HCT116 (cell line): ENCODE measurements around the gene LPAR1. TPM values are rescaled to one million over a fixed set of nuclear protein-coding genes. Genes with fewer than 3 reads are reported as not detected.

ENCODE experiments used
- ATAC-seq: fragments of 200-7000 bp; cut with Tn5 transposase; 2 replicates; pipeline ENCODE4 v1.9.1; 2020; ENCODE audit warnings: mild to moderate bottlenecking, moderate library complexity
- BruUV-seq: library from RNA; stranded (reverse); fragments of 400-500 nt; replicated peaks from 2 replicates; lab custom pipeline; 2021; lab: Mats Ljungman, UMichigan
- CTCF ChIA-PET: fragments of 300-600 bp; sonication (Branson Sonifier 250); formaldehyde crosslinking; loops from one replicate; lab custom pipeline; 2021; ENCODE audit warnings: antibody characterized with exemption; lab: Charles Lee
- POLR2A ChIA-PET: fragments of 300-600, 350-600 bp; sonication (Branson Sonifier 250); formaldehyde crosslinking; loops from one replicate; lab custom pipeline; 2021; ENCODE audit warnings: antibody characterized with exemption; lab: Charles Lee
- RAD21 ChIA-PET, 2 experiments: fragments of 300-600 bp; sonication (Branson Sonifier 250); formaldehyde crosslinking; loops; one replicate each; lab custom pipeline; 2023; ENCODE audit warnings: low total read pairs in 2 of 2; ENCODE audit not compliant: uncharacterized antibody in 2 of 2, unreplicated experiment in 2 of 2, low non-redundant PET in 1 of 2; lab: Charles Lee
- DNase-seq: peaks from one replicate; pipeline ENCODE4 v3.0.0-alpha.2; 2010; ENCODE audit warnings: low read depth, low spot score
- H2AFZ ChIP-seq: fragments of 200-600 bp; shearing (Covaris generic), sonication (generic); 2 replicates; pipeline ENCODE4 v1.6.1; 2017; ENCODE audit warnings: low read depth, mixed run types, mixed read lengths, antibody characterized with exemption, low read length; ENCODE audit not compliant: poor library complexity, severe bottlenecking
- H3K27ac ChIP-seq: 2 replicates; pipeline ENCODE4 v1.5.1; 2012; ENCODE audit warnings: low read depth, low read length
- H3K27me3 ChIP-seq: fragments of 200-600 bp; sonication (generic); 2 replicates; pipeline ENCODE4 v1.6.1; 2016; ENCODE audit warnings: mixed run types, low read length, mixed read lengths; ENCODE audit not compliant: insufficient read depth
- H3K36me3 ChIP-seq, 2 experiments: fragments of 200-500 bp in 1 of 2; fragments of 200-600 bp in 1 of 2; sonication (Bioruptor generic) in 1 of 2; sonication (generic) in 1 of 2; 2 replicates each; pipeline versions ENCODE4 v1.5.1 to v1.6.1; 2014 to 2016; ENCODE audit warnings: low read length in 2 of 2, inconsistent platforms in 1 of 2, mixed read lengths in 1 of 2, mixed run types in 1 of 2; ENCODE audit not compliant: insufficient read depth in 2 of 2, control insufficient read depth in 1 of 2
- H3K4me1 ChIP-seq, 2 experiments: fragments of 200-600 bp in 1 of 2; sonication (generic) in 1 of 2; 2 replicates each; pipeline versions ENCODE4 v1.5.1 to v1.6.1; 2012 to 2017; ENCODE audit warnings: low read length in 2 of 2, inconsistent platforms in 1 of 2, mild to moderate bottlenecking in 1 of 2, mixed read lengths in 1 of 2, mixed run types in 1 of 2, moderate library complexity in 1 of 2; ENCODE audit not compliant: insufficient read depth in 2 of 2, control insufficient read depth in 1 of 2
- H3K4me2 ChIP-seq: fragments of 200-600 bp; sonication (generic); 2 replicates; pipeline ENCODE4 v1.6.1; 2017; ENCODE audit warnings: mixed run types, low read length, mixed read lengths
- H3K4me3 ChIP-seq, 2 experiments: fragments of 200-600 bp in 1 of 2; sonication (generic) in 1 of 2; replicated peaks in 1 of 2; 2 replicates each; pipeline ENCODE4 v1.5.1; 2011 to 2016; ENCODE audit warnings: low read length in 2 of 2, control low read depth in 1 of 2, low read depth in 1 of 2, mild to moderate bottlenecking in 1 of 2, mixed read lengths in 1 of 2, mixed run types in 1 of 2
- H3K79me2 ChIP-seq: fragments of 200-600 bp; sonication (generic); 2 replicates; pipeline ENCODE4 v1.6.1; 2017; ENCODE audit warnings: mild to moderate bottlenecking, mixed run types, low read length, moderate library complexity, mixed read lengths; ENCODE audit not compliant: insufficient read depth
- H3K9ac ChIP-seq: fragments of 200-600 bp; sonication (generic); 2 replicates; pipeline ENCODE4 v1.6.1; 2016; ENCODE audit warnings: low read length, mixed read lengths
- H3K9me2 ChIP-seq: fragments of 200-600 bp; sonication (generic), shearing (Covaris generic); 2 replicates; pipeline ENCODE4 v1.6.1; 2017; ENCODE audit warnings: mixed run types, mild to moderate bottlenecking, moderate library complexity; ENCODE audit not compliant: insufficient read depth
- H3K9me3 ChIP-seq, 2 experiments: fragments of 200-500 bp in 1 of 2; fragments of 200-600 bp in 1 of 2; sonication (Bioruptor generic) in 1 of 2; sonication (generic) in 1 of 2; 2 replicates each; pipeline ENCODE4 v1.6.1; 2014 to 2017; ENCODE audit warnings: low read length in 2 of 2, mixed read lengths in 2 of 2, inconsistent platforms in 1 of 2, low read depth in 1 of 2, mild to moderate bottlenecking in 1 of 2, mixed run types in 1 of 2, moderate library complexity in 1 of 2; ENCODE audit not compliant: control insufficient read depth in 1 of 2, insufficient read depth in 1 of 2
- H4K20me1 ChIP-seq: fragments of 200-600 bp; sonication (generic), shearing (Covaris generic); 2 replicates; pipeline ENCODE4 v1.6.1; 2017; ENCODE audit warnings: mixed run types, mild to moderate bottlenecking, moderate library complexity; ENCODE audit not compliant: insufficient read depth
- CBX3 ChIP-seq: IDR thresholded peaks from 2 replicates; pipeline ENCODE4 v1.6.1; 2012; ENCODE audit warnings: low read depth
- EGR1 ChIP-seq: IDR thresholded peaks from 2 replicates; pipeline ENCODE4 v1.6.1; 2012; ENCODE audit warnings: low read depth
- EZH2phosphoT487 ChIP-seq: fragments of 200-600 bp; IDR thresholded peaks from 2 replicates; pipeline ENCODE4 v1.6.1; 2018; ENCODE audit warnings: antibody characterized with exemption, borderline replicate concordance
- FOSL1 ChIP-seq: IDR thresholded peaks from 2 replicates; pipeline ENCODE4 v1.6.1; 2012; ENCODE audit warnings: low read depth
- JUND ChIP-seq: IDR thresholded peaks from 2 replicates; pipeline ENCODE4 v1.6.1; 2012
- SRF ChIP-seq: IDR thresholded peaks from 2 replicates; pipeline ENCODE4 v1.6.1; 2012; ENCODE audit warnings: low read depth
- ZNF274 ChIP-seq: fragments of 200-500 bp; sonication (Bioruptor generic); IDR thresholded peaks from 2 replicates; pipeline ENCODE4 v1.6.1; 2014; ENCODE audit warnings: mild to moderate bottlenecking, low read depth, low read length, inconsistent platforms
- intact Hi-C: fragments of 100-400 bp; cut with micrococcal nuclease; formaldehyde crosslinking; loops from 2 replicates; pipeline ENCODE4 v1.10.0; 2022
- total RNA-seq: library from RNA; stranded (reverse); gene quantifications from one replicate; pipeline ENCODE4 v1.2.1, GENCODE V29; 2021; ENCODE audit not compliant: unreplicated experiment
- TF ChIP-seq, protein P1 (sequence below): IDR thresholded peaks from 2 replicates; pipeline ENCODE4 v1.6.1; 2012
- TF ChIP-seq, protein P2 (sequence below): IDR thresholded peaks from 2 replicates; pipeline ENCODE4 v1.6.1; 2012

The LPAR1 gene
- total RNA-seq, 1 experiment from 2014 or later: 7.4 TPM

DNA sequence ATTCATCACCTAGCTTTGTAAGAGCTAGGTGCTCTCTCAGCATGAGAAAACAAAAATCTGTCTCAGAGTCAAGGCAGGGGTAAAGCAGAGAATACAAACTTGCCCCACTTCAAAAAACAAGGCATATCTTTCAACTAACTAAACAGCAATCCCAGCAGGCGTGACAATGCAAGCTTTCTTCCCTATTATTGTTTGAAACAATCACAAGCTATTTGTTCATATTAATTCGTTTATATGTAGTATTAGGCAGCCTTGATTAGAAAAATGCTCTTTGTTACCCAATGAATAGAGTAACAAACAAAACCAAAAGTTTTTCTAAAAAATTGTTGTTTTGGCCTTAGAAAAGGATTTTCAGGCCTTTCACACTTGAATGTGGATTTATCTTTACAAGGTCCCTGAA, 71.1 kb downstream of the LPAR1 start:
- ATAC-seq (no peak), DNase-seq (no peak)
- RAD21 ChIA-PET: no interaction called here
- intact Hi-C loops: no loop called here
- CTCF ChIA-PET: no interaction called here
- H3K4me1 ChIP-seq: peaks cover 3 to 11% of the 10 kb centered on the region in 2 experiments; a peak in 2 of 4 replicates
- TF ChIP-seq JUND: no peak
- TF ChIP-seq FOSL1: no peak
- TF ChIP-seq, protein P1, sequence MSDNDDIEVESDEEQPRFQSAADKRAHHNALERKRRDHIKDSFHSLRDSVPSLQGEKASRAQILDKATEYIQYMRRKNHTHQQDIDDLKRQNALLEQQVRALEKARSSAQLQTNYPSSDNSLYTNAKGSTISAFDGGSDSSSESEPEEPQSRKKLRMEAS: no peak
- TF ChIP-seq, protein P2, sequence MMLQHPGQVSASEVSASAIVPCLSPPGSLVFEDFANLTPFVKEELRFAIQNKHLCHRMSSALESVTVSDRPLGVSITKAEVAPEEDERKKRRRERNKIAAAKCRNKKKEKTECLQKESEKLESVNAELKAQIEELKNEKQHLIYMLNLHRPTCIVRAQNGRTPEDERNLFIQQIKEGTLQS: no peak
- TF ChIP-seq EGR1: no peak
- TF ChIP-seq CBX3: no peak
- no peak for TF ChIP-seq SRF
- no peaks in the 10 kb centered on the region for H3K9me2 ChIP-seq
- no peak overlapping the region for H3K4me3 ChIP-seq
- no peaks in the 10 kb centered on the region for H4K20me1 ChIP-seq
- H2AFZ ChIP-seq: no peak overlapping the region
- H3K4me2 ChIP-seq: no peak overlapping the region
- POLR2A ChIA-PET: no interaction called here
- H3K9ac ChIP-seq: no peak overlapping the region
- BruUV-seq: no TSS peak
- no peak overlapping the region for H3K27ac ChIP-seq
- no peaks in the 10 kb centered on the region for H3K9me3 ChIP-seq
- H3K27me3 ChIP-seq: no peaks in the 10 kb centered on the region
- H3K79me2 ChIP-seq: no peaks in the 10 kb centered on the region
- H3K36me3 ChIP-seq: no peaks in the 10 kb centered on the region

DNA sequence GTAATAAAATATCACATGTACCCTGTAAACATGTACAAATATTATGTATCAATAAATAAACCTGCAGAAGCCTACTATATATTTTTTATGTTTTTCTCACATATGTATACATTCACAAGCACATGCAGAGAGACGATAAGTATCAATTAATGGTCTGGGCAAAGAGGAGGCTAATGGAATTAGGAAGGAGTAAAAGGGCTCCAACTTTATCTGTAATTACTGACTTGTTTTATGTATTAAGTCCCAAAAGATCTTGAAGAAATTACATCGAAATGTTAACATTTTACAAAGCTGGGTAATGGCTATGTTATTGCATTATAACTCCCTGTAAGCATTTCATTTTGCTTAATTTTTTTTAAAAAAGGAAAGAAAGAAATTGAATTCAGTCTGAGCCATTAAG, 78.0 kb downstream of the LPAR1 start:
- no peaks in the 10 kb centered on the region for H3K27me3 ChIP-seq
- ChIA-PET CTCF (no interaction called here), RAD21 (no interaction called here), POLR2A (no interaction called here)
- no peak for TF ChIP-seq ZNF274
- TF ChIP-seq, protein P1: no peak
- TF ChIP-seq EZH2phosphoT487: no peak
- no peaks in the 10 kb centered on the region for H3K36me3 ChIP-seq
- H2AFZ ChIP-seq: no peak overlapping the region
- H3K9me2 ChIP-seq: no peaks in the 10 kb centered on the region
- DNase-seq (no peak), ATAC-seq (no peak)
- H3K9ac ChIP-seq: no peak overlapping the region
- no peak overlapping the region for H3K4me3 ChIP-seq
- no TSS peak for BruUV-seq
- no peaks in the 10 kb centered on the region for H3K79me2 ChIP-seq
- H4K20me1 ChIP-seq: no peaks in the 10 kb centered on the region
- no peak overlapping the region for H3K4me2 ChIP-seq
- H3K4me1 ChIP-seq: no peaks in the 10 kb centered on the region
- intact Hi-C loops: no loop called here
- H3K9me3 ChIP-seq: peaks cover 0 to 5% of the 10 kb centered on the region in 2 experiments; a peak in 2 of 4 replicates
- H3K27ac ChIP-seq: no peak overlapping the region
